Activated T-helper 1 cell treated with anti-CD3 and anti-CD28 coated beads, Interleukin-12 subunit alpha, Interleukin-12 subunit beta, Interleukin-2, Interleukin-4 antibody, amounts not matched to agents 30 ng/mL and 10 ng/mL and 1 ng/mL, durations not matched to agents 14 hours and 24 hours and 36 hours (primary cell): Measurements from ENCODE around the gene NECAB2. TPM values are rescaled to one million over a fixed set of nuclear protein-coding genes. Genes with fewer than 3 reads are reported as not detected.

Experiments used
- DNase-seq: peaks from one replicate; pipeline ENCODE4 v3.0.0; 2021; ENCODE audit warnings: low spot score
- H3K27ac Mint-ChIP-seq: one replicate; pipeline ENCODE4 v1.8.0; 2021; ENCODE audit warnings: mild to moderate bottlenecking, mixed read lengths
- H3K27me3 Mint-ChIP-seq: one replicate; pipeline ENCODE4 v1.8.0; 2022; ENCODE audit warnings: mild to moderate bottlenecking, moderate library complexity, mixed read lengths; ENCODE audit not compliant: insufficient read depth
- H3K36me3 Mint-ChIP-seq: one replicate; pipeline ENCODE4 v1.8.0; 2021; ENCODE audit warnings: low read depth, mixed read lengths
- H3K4me1 Mint-ChIP-seq: one replicate; pipeline ENCODE4 v1.8.0; 2021; ENCODE audit warnings: low read depth, mixed read lengths
- H3K4me3 Mint-ChIP-seq: one replicate; pipeline ENCODE4 v1.8.0; 2021; ENCODE audit warnings: mild to moderate bottlenecking, moderate library complexity, mixed read lengths
- H3K9me3 Mint-ChIP-seq: one replicate; pipeline ENCODE4 v1.8.0; 2021; ENCODE audit warnings: mixed read lengths
- intact Hi-C: fragments of 100-400 bp; cut with micrococcal nuclease; formaldehyde crosslinking; loops from one replicate; pipeline ENCODE4 v1.15.1; 2024
- total RNA-seq: library from RNA; stranded (reverse); gene quantifications from 2 replicates; pipeline ENCODE4 v1.2.3, GENCODE V29; 2022

Gene NECAB2
- total RNA-seq, 1 donor from 2014 or later = not detected

DNA sequence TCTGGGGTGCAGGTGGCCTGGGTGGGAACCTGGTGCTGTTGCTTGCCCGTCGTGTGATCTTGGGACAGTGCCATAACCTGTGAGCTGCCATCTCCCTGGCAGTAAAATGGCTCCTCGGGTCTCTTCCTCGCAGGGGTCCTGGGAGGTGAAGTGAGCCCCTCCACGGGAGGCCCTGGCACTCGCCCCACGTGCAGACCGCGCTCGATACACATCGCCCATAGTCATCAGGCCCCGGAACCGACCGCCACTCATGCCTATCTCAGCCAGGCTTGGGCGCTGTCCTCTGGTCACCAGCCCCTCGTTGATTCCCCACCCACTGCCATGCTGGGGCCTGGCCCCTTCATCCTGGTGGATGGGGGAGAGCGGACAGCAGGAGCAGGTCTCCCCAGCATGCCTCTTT lies 36.5 kb upstream of the NECAB2 start:
- DNase-seq = no peak
- intact Hi-C loops = no loop called here
- Mint-ChIP-seq H3K4me1 (no peaks in the 10 kb centered on the region), H3K9me3 (no peaks in the 10 kb centered on the region), H3K4me3 (no peak overlapping the region), H3K27ac (no peak overlapping the region), H3K27me3 (no peaks in the 10 kb centered on the region), H3K36me3 (no peaks in the 10 kb centered on the region)

DNA sequence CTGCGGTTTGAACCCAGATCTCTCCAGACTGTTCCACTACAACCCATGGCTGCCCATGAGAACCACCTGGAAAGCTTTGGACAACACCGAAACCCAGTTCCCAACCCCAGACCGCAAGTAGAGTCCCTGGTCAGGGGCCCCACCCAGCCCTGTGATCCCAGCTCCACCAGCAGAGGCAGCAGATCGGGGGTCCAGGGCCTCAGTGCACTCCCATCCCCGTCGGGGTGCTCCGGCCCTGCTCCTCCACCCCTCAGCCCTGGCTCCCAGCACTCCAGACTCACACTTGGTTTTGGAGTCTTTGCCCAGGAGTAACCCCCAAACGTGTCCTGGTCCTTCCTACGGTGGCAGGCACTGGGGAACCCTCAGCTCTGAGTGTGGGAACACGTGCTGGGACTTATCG lies 35.7 kb upstream of the NECAB2 start:
- H3K4me3 Mint-ChIP-seq = no peak overlapping the region
- no peaks in the 10 kb centered on the region for H3K9me3 Mint-ChIP-seq
- intact Hi-C loops = no loop called here
- H3K27ac Mint-ChIP-seq = no peak overlapping the region
- H3K36me3 Mint-ChIP-seq = no peaks in the 10 kb centered on the region
- no peaks in the 10 kb centered on the region for H3K4me1 Mint-ChIP-seq
- DNase-seq = no peak
- no peaks in the 10 kb centered on the region for H3K27me3 Mint-ChIP-seq

- Mint-ChIP-seq H3K4me3 (no peak overlapping the region), H3K9me3 (no peaks in the 10 kb centered on the region), H3K36me3 (no peaks in the 10 kb centered on the region), H3K27ac (no peak overlapping the region), H3K4me1 (no peaks in the 10 kb centered on the region), H3K27me3 (no peaks in the 10 kb centered on the region)
- intact Hi-C loops = no loop called here
- DNase-seq = no peak
Observed at GRCh38 chr16:83932955-83933673, 34.9 kb upstream of the NECAB2 start.

DNA sequence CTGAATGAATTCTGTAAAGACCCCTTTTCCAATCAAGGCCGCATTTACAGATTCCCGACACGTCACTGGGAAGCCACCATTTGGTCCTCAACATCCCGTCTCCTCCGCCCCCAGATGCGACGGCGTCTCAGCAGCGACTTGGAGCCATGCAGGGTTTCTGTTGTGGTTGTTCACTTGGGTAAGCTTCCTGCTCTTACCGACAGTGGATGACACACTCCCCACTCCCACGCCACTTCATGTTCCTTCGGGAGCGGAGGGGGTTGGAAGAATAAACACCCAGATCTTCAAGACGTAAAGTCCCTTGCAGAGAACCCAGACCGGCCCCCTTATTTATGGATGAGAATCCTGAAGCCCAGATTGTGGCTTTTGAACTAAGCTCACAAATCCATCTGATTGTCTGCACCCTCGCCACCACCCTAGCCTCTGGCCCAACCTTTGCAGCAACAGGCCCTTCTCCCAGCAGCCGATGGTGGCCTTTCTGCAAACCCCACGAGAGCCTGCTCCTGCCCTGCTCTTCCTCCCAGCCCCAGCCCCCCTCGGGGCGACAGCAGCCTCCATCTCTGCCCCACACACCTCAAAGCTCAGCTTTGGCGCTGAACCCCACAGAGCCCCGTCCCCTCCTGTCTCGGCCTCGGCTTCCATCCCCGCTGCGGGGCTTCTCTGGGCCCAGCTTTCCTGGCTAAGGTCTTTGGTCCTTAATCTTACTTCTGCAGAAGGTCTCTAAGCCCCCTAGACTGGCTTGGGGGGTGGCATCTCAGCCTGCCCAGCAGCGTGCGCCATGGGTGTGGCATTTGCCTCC lies 34.0 kb upstream of the NECAB2 start:
- Mint-ChIP-seq H3K9me3 (no peaks in the 10 kb centered on the region), H3K4me1 (peaks cover under 1% of the 10 kb centered on the region), H3K27me3 (no peaks in the 10 kb centered on the region), H3K27ac (no peak overlapping the region), H3K36me3 (no peaks in the 10 kb centered on the region), H3K4me3 (no peak overlapping the region)
- DNase-seq = no peak
- intact Hi-C loops = no loop called here

DNA sequence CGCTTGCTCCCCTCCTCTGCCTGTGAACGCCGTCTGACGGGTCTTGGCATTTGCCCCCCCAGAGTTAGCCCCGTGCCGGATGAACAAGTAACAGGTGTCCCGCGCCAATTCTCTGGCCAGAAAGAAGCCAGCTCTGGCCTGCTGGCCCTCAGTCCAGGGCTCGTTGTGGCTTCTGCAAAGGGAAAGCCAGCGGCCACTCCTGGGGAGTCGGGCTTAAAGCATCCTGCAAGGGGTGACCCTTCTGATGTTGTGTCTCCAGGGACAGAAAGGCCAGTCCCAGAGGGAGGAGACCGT lies 33.4 kb upstream of the NECAB2 start:
- peaks cover 6% of the 10 kb centered on the region for H3K4me1 Mint-ChIP-seq
- no peak overlapping the region for H3K4me3 Mint-ChIP-seq
- no peak overlapping the region for H3K27ac Mint-ChIP-seq
- peaks cover 2% of the 10 kb centered on the region for H3K36me3 Mint-ChIP-seq
- intact Hi-C loops = no loop called here
- no peak for DNase-seq
- H3K9me3 Mint-ChIP-seq = no peaks in the 10 kb centered on the region
- H3K27me3 Mint-ChIP-seq = no peaks in the 10 kb centered on the region

- Mint-ChIP-seq H3K4me1 (peaks cover 7% of the 10 kb centered on the region), H3K27ac (no peak overlapping the region), H3K4me3 (no peak overlapping the region), H3K27me3 (no peaks in the 10 kb centered on the region), H3K36me3 (peaks cover 2% of the 10 kb centered on the region), H3K9me3 (no peaks in the 10 kb centered on the region)
- intact Hi-C loops = no loop called here
- no peak for DNase-seq
Observed at GRCh38 chr16:83935005-83935857, 32.8 kb upstream of the NECAB2 start.

- Mint-ChIP-seq H3K27ac (no peak overlapping the region), H3K4me1 (peaks cover 7% of the 10 kb centered on the region), H3K4me3 (no peak overlapping the region), H3K36me3 (peaks cover 2% of the 10 kb centered on the region), H3K9me3 (no peaks in the 10 kb centered on the region), H3K27me3 (no peaks in the 10 kb centered on the region)
- no peak for DNase-seq
- intact Hi-C loops = no loop called here
Observed at GRCh38 chr16:83935858-83936255, 32.2 kb upstream of the NECAB2 start.

DNA sequence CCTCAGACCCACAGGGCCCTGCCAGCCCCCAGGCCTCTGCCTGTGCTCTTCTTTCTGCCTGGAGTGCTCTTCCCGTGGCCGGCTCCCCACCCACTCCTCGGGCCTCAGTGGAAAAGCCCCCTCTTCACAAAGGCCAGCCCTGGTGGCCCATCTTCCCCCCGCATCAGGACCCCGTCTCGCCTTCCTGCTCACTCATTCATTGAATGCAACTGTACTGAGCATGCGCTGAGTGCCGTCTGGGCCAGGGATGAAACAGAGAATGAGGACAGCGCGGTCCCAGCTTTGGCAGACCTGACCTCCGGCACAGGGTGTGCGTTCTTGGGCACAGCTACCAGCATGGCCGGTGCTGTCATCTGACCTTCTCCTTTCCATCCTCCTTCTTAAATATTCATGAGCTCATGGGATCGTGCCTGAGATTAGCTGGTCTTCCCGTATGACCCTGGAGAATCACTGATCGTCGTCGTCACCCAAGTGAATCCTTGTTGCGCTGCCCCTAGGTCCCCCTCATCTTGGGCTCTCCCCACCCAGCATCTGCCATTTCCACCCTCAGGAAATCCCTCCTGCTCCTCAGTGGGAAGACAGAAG lies 31.4 kb upstream of the NECAB2 start:
- no peaks in the 10 kb centered on the region for H3K27me3 Mint-ChIP-seq
- H3K9me3 Mint-ChIP-seq = no peaks in the 10 kb centered on the region
- H3K27ac Mint-ChIP-seq = no peak overlapping the region
- H3K36me3 Mint-ChIP-seq = peaks cover 2% of the 10 kb centered on the region
- no peak overlapping the region for H3K4me3 Mint-ChIP-seq
- intact Hi-C loops = no loop called here
- DNase-seq = no peak
- H3K4me1 Mint-ChIP-seq = peaks cover 7% of the 10 kb centered on the region

DNA sequence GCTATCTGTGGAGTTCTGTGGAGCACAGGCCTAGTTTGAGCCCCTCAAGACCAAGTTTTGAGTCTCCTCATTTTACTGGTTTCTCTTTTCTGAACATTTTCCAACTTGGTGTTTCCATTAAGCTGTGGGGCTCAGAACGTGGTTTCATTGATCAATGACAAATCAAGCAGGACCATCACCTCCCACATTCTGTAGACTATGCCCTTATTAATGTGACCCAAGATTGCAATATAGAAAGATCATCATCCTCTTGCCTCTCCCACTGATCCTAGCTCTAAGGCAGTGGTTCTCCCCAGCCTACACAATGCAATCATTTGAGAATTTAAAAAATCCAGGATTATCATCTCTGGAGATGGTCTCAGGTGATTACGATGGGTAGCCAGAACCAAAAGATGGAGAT lies 30.8 kb upstream of the NECAB2 start:
- H3K4me3 Mint-ChIP-seq = no peak overlapping the region
- intact Hi-C loops = no loop called here
- no peaks in the 10 kb centered on the region for H3K27me3 Mint-ChIP-seq
- no peak for DNase-seq
- H3K36me3 Mint-ChIP-seq = peaks cover 2% of the 10 kb centered on the region
- H3K27ac Mint-ChIP-seq = no peak overlapping the region
- H3K9me3 Mint-ChIP-seq = no peaks in the 10 kb centered on the region
- peaks cover 7% of the 10 kb centered on the region for H3K4me1 Mint-ChIP-seq

DNA sequence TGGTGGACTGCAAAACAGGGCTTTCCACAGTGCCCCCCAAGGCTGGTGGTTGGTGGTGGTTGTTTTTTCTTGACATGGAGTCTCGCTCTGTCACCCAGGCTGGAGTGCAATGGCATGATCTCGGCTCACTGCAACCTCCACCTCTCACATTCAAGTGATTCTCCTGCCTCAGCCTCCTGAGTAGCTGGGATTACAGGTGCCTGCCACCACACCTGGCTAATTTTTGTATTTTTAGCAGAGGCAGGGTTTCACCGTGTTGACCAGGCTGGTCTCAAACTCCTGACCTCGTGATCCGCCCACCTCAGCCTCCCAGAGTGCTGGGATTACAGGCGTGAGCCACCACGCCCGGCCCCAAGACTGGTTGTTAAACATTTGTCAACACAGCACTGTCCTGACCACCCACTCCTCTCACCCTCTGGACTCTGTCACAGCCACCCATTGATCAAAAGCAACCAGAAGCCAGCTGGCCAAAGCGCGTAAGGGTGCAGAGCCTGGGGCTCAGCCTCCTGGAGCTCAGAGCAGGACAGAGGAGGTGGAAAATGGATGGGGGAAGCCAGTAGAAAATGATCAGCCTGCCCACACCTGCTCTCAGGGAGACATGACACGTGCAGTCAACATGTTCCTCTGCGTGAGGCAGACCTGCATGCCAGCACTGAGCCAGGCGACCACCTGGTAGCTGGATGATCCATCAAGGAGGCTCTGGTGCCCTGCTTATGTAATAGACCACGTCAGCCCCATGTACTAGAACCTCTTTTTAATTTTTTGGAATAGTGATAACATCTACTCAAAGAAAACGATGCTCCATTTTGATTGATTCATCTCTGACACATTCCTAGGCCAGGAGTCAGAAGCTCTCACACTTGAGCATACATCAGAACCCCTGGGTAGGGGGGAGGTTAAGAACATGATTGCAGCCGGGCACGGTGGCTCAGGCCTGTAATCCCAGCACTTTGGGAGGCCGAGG lies 29.8 kb upstream of the NECAB2 start:
- intact Hi-C loops = no loop called here
- no peaks in the 10 kb centered on the region for H3K27me3 Mint-ChIP-seq
- H3K9me3 Mint-ChIP-seq = no peaks in the 10 kb centered on the region
- H3K4me1 Mint-ChIP-seq = peaks cover 7% of the 10 kb centered on the region
- no peak for DNase-seq
- H3K36me3 Mint-ChIP-seq = peaks cover 2% of the 10 kb centered on the region
- no peak overlapping the region for H3K4me3 Mint-ChIP-seq
- no peak overlapping the region for H3K27ac Mint-ChIP-seq

DNA sequence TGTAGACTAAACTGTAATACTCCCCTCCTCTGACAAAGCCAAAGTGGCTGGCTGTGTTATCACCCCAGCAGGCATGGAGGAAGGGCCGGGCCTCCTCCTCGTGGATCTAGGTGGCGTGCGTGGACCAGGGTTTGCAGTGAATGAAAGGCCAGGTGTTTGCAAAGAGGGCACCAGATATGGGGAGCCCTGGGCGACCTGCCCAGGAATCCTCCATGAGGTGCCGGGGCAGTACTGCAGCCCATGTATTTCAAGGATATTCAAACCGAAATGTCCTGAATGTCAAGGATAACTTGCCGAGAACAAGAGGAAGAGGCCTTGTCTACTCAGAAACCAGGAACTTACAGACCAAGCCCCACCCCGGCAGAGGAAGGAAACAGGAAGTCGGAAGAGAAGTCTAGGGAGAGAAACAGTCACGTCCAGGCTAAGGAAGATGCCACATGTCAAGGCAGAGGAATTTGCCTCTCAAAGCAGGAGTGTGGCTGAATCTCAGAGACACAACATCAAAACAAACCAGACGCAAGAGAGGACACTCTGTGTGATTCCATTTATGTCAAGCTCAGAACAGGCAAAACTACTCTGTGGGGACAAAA lies 28.7 kb upstream of the NECAB2 start:
- Mint-ChIP-seq H3K4me3 (no peak overlapping the region), H3K9me3 (no peaks in the 10 kb centered on the region), H3K4me1 (peaks cover 7% of the 10 kb centered on the region), H3K36me3 (peaks cover 2% of the 10 kb centered on the region), H3K27me3 (no peaks in the 10 kb centered on the region), H3K27ac (no peak overlapping the region)
- DNase-seq = no peak
- intact Hi-C loops = no loop called here

DNA sequence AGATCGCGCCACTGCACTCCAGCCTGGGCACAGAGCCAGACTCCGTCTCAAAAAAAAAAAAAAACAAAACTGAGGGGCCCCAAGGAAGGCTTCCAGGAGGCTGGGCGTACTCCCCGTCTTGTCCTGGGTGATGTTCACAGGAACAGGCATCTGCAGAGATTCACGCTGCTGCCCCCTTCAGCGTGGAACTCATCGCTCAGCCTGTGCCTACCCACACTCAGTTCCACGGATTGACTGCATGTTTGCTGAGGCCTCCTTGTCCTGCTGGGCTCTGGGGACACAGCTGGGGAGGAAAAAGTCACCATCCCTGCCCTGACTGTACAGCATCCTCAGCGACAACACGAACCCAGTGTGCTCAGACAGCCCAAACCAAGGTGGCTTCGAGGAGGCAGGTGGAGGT lies 27.9 kb upstream of the NECAB2 start:
- no peaks in the 10 kb centered on the region for H3K9me3 Mint-ChIP-seq
- H3K36me3 Mint-ChIP-seq = peaks cover 2% of the 10 kb centered on the region
- H3K4me3 Mint-ChIP-seq = no peak overlapping the region
- no peak for DNase-seq
- no peak overlapping the region for H3K27ac Mint-ChIP-seq
- no peaks in the 10 kb centered on the region for H3K27me3 Mint-ChIP-seq
- peaks cover 7% of the 10 kb centered on the region for H3K4me1 Mint-ChIP-seq
- intact Hi-C loops = no loop called here
